Cerebellar nuclear complex (tissue), 1 donor: Measurements from ENCODE around the gene PDE11A.
A peak's percentile ranks its signal among the peaks of the same experiment; 100 is the strongest.

ENCODE experiments used
- DNase-seq, 2 experiments: peaks; one replicate each; lab custom pipeline; 2025; lab: John Stamatoyannopoulos, UW

The PDE11A gene

DNA sequence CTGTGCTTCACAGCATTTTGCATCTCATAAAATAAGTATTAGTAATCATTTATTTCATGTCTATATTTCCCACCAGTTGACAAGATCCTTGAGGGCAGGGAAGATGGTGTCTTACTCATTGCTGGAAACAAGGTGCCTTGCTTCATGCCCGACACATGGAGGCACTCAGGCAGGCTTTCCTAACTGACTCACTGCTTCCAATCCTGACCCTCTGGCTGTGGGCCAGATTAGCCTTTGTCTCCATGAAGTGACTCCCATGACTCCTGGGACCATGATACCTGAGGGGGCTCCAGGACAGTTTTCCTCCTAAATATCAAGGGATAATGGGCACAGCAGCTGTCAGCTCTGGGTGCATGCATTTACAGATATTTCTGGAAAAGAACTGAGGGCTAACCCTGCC is 405.0 kb downstream of the PDE11A start:
- no peak for DNase-seq

DNA sequence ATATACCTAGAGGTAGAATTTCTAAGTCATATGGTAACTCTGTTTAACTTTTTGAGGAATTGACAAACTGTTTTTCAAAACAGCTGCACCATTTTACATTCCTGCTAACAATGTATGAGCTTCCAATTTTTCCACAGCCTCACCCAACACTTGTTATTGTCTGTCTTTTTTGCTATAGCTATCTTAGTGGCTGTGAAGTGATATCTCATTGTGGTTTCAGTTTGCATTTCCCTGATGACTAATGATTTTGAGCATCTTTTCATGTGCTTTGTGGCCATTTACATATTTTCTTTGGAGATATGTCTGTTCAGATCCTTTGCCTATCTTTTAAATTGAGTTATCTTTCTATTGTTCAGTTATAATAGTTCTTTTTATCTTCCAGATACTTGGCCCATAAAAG is 406.2 kb downstream of the PDE11A start:
- no peak for DNase-seq

DNA sequence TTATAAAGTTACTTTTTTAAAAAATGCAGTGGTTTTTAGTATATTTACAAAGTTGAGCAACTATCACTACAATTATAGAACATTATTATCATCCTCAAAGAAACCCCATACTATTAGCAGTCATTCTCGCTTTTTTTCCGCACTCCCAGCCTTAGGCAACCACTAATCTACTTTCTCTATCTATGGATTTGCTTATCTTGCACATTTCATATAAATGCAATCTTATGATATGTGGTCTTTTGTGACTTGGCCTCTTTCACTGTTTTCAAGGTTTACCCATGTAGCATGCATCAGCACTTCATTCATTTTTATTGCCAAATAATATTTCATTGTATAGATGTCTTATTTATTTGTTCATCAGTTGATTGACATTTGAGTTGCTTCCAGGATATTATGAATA is 406.6 kb downstream of the PDE11A start:
- DNase-seq: no peak

DNA sequence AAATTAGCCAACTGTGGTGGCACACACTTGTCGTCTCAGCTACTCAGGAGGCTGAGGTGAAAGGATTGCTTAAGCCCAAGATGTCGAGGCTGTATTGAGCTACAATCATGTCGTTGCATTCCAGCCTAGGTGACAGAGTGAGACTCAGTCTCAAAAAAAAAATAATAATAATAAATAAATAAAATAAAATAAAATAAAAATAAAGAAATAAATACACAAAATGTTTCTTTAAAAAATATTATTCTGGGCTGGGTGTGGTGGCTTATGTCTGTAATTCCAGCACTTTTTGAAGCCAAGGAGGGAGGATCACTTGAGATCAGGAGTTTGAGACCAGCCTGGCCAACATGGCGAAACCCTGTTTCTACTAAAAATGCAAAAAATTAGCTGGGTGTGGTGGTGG is 407.2 kb downstream of the PDE11A start:
- no peak for DNase-seq

DNA sequence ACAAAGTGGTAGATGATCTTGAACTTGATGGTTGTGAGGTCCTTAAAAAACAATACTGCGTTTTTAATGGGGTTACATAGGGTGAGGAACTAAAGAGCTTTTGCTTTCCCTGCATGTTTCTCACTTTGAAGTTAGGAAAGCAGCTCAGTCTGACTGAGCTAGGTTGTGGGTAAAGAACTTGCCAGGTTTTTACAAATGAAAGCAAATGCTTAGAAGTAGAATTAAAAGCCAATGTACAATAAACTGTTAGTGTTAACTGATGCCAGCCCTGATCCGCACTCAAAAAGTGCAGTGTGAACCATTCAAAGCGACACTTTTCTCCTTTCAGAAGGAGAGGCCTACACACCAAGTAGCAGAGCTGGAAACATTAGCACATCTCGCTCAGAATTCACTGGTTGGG is 409.7 kb downstream of the PDE11A start:
- no peak for DNase-seq

DNA sequence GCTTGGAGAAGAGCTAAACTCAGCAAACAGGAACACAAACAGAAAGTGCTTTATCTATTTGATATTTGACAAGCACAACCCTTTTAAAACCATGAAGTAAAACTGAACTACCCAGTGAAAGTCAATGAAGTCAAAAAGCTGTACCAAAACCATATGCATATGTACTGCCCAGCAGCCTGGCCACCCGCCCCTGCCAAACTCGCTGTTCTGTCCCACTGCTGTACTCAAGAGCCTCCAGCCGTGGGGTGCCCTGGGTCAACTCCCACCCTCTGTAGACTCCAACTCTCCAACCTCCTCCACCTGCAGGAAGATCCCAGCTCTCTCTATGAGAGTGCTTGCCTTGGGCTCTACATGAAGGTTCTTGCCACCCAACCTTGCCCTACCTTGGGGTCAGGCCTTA is 411.8 kb downstream of the PDE11A start:
- DNase-seq: no peak

DNA sequence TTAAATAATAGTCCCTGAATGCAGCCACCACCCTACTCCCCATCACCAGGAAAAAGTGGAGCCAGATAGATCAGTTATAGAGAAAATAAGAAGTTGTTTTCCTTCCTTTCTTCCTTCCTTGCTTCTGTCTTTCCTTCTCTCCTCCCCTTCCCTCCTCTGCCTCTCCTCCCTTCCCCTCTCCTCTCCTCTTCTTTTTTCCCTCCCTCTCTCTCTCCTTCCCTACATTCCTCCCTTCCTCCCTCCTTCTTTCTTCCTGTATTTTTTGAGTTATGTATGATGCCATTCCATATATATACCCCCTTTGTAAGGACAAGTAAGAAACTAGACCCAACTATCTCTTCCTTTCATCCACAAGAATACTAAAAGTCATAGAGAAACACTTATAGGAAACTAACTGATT is 414.3 kb downstream of the PDE11A start:
- no peak for DNase-seq

DNA sequence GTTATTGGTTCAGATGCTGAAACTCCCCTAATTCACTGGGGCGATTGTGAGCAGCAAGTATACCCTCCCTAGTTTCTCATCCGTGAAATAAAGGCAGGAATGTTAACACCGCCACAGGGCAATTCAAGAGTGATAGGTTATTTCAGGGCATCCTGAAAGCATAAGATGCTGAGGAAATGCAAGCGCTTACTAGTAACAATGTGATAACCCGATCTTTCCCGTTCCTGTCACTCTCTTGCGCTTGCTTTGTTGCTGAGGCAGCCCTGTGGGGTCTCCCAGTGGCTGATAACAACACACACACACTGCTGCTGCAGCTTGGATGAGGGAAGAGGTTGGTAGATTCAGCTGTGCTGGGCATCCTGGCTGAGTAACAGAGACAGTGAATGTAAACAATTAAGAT is 420.7 kb downstream of the PDE11A start:
- DNase-seq: no peak

DNA sequence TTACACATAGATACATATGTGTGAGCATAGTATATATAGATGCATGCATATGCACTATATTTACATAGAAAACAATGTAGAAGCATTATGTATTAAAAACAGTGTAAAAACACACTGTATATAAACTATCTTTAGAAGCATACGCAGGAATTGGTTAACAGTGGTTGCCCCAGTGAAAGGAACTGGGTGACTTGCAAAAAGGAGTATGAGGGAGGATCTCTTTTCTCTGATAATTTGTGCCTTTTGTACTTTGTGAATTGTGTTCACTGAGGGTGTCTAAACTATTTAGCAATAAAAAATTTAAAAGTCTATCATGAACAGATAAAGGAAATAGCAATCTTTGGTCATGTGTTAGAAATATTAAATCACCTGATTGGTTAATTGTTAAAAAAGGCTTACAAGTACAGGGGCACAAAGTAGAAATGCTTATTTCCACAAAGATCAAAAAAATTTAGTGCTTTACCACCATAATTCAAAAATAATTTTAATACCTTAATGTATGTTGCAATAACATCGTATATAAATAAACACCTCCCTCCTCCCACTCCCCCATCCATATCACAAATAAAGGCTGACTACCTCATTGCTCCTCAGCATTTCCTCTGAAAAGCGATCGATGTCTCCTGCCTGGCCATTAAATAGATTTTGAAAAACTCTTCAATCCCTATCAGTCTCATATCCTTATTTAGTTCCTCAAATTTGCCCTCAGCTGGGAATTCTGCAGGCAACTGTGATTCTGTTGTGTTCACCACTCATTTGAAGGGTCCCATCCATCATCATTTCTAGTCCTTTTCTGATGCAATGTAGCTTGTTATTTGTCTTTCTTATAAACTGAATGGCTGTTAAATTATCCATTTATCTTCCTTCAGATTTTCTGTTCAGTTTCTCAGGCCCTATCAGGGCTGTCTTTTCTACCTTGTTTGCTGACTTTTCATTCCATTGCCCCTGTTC is 422.7 kb downstream of the PDE11A start:
- DNase-seq: no peak

DNA sequence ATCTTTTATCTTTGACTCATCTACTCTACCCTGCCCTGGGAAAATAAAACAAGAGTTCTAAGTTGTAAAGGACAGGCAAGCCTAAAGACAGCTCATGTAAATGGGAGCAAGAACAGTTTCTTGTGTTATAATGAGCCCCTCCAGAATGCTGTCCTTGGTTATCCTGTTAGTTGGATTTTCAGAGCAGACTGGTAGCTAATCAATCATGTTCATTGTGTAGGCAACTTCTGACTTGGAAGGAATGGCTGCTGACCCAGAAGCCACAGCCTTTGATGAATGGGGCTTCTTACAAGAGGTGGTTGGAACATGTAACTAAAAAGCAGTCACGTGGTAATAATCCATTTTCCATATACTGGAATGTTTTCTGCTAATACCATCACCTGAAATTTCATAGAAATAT is 425.8 kb downstream of the PDE11A start:
- DNase-seq: no peak

DNA sequence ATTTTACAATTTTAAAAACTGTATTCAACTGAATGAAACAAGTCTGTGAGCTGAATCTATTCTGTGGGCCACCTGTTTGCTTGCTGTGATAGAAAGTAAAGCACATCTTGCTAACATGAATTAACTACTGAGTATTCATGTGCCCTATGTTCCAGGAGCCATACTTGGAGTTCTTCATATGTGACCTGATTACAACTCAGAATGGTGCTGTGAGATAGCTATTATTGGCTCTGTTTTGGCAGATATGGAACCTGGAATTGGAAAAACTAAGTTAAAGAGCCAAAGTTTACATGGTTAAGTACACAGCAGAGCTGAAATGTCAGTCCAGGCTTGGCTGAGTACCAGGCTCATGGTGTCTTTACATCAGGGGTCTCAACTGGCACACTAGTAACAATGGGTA is 426.3 kb downstream of the PDE11A start:
- no peak for DNase-seq

DNA sequence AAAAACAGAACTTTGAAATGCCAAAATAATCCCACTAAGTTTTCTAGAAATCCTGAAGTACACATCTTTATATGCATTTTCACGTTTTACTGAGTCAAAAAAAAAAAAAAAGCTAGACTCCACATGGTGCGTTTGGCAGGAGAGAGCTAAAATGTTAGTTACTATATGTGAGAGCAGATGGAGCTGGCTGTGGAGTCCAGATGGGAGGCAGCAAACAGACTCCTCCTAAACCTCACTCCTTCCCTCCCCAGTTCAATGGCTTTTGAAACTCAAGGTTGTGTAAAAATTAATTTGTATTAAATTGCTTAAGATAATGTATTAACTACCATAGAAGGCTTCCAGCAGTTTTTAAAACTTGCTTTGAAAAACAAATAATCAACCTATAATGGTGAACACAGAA is 431.2 kb downstream of the PDE11A start:
- peak in 1 of 2 experiments; percentile 8 for DNase-seq

DNA sequence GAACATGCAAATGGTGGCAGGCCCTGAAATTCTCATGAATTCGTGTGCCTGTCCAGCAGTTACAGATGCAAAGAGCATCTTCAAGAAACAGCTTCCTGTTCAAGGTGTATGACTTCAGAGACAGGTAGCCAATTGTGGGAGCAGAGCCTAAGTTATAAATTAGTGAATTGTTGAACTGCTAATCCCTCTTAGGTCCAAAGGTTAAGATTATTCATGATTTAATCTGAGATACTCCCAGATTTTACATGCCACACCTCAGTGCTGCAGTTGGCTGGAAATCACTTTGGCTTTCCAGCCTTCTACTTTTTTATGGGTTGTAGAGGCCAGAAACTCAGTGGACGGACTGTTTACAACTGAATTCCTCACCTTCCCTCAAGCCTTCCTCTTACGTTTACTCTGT is 432.2 kb downstream of the PDE11A start:
- no peak for DNase-seq

DNA sequence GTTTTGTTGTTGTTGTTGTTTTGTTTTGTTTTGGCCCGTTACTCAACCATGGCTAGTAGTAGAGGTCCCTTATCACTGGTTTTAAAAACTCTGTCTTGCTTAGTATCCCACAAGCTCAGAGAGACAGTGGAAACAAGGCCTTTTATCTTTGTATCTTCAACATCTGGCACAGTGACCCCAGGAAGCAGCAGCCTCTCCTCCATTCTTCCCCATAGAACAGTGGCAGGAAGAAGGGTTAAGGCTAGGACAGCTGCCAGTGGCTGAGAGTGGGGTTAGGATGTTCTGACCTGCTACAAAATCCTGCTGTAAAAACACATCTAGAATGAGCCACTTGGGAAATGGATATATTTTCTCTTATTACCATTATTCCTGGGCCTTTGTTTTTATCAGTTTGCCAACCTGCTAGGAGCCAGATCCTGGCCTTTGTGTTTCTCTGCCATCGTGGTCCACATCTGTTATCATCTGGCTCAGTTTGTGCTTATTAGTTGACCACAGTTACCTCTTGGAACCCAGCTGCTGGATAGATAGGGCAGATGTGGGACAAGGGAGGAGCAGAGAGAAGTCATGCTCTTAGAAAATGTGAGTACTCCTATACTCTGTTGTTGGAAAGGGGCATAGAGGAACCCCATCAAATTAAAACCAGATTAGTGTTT is 433.2 kb downstream of the PDE11A start:
- no peak for DNase-seq

DNA sequence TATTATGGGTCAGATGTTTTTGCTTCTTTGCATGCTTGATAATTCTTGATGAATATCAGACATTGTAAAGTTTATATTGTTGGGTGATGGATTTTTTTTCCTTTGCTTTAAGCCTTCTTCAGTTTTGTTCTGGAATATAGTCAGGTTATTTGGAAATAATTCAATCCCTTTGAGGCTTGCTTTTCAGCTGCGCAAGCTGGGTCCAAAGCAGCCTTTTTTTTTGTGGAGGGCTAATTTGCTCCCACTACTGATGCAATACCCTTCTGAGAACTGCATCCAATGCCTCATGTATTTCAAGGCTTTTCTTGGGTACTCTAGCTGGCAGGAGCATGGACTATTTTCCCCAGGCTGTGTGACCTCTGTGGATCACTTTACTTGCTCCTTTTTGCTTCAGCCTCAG is 434.1 kb downstream of the PDE11A start:
- no peak for DNase-seq

DNA sequence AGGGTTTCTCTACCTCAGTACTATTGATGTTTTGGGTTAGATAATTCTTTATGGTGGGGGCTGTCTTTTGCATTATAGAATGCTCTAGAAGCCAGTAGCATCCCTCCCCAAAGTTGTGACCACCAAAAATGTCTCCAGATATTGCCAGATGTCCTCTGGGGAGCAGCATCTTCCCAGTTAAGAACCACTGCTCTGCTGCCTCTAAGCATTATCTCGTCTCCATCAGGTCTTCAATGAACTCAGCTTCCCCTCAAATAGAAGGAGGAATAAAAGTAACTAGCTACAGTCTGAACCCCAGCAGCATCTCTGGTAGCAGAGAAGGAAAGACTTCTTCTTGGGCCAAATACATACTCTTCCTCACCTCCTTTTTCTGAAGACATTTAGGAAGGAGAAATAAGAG is 435.9 kb downstream of the PDE11A start:
- no peak for DNase-seq

DNA sequence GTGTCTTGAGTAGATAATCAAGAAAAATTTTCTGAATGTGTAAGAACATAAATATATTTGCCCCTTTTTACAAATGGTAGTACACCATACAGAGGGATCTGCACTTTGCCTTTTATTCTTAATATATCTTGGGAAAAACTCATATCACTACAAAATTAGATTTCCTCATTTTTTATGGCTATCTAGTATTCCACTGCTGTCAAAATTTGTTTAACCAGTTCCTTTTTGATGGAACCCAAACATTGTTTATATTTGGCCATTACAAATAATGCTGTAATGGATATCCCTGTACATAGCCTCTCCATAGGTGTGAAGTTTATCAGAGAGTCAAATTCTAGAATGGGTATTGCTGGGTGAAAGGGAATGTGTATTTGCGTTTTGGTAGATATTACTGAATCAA is 436.9 kb downstream of the PDE11A start:
- DNase-seq: no peak

DNA sequence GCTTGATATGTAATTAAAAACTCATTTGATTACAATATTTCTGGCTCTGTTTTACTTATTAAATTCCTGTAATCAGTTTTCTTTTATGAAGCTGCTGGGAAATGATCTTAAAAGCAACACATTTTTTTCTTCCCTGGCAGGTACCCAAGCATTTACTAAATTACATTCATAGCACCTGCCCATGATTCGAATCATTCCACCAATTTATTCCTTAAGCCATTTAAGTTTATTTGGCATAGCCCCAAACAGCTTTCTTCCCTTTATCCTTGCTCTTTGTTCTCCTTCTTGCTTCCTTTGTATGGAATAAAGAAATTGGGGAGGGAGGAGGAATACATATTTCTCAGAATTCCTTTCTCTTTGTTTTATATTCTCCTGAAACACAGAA is 438.7 kb downstream of the PDE11A start:
- no peak for DNase-seq

DNA sequence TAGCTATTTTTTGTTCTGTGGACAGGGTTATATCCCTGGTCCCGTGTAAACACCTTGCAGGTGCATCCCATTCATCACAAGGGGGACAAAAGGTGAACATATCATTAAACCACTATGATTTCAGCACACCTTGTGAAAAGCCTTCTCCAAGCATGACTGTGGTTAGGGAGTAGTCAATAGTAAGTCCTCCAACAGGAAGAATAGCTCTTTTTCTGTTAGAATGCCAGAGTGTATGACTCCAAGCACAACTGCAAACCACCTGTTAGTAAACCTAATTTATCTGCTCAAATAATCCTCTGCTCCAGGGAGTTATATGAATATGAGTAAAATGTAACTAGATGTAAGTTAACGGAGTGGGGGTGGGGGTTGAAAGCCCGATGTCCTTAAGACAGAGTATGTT is 439.5 kb downstream of the PDE11A start:
- DNase-seq: no peak

DNA sequence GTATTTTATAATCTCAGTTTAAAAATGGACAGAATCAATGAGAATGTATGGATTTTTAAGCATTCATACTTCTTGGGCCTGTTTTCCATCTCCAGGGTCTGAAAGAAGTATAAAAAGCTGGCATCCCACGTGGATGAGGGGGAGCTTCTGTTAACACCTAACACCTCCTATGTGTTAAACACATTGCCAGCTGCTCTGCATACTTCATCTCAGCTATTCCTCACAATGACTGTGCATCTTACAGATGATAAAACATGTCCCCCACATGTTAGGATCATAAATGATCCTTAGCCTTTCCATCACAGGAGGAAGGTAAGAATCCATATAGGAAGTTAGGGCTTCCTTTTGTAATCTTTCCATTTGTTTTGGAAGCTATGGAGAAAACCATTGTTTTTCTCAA is 440.9 kb downstream of the PDE11A start:
- DNase-seq: no peak

DNA sequence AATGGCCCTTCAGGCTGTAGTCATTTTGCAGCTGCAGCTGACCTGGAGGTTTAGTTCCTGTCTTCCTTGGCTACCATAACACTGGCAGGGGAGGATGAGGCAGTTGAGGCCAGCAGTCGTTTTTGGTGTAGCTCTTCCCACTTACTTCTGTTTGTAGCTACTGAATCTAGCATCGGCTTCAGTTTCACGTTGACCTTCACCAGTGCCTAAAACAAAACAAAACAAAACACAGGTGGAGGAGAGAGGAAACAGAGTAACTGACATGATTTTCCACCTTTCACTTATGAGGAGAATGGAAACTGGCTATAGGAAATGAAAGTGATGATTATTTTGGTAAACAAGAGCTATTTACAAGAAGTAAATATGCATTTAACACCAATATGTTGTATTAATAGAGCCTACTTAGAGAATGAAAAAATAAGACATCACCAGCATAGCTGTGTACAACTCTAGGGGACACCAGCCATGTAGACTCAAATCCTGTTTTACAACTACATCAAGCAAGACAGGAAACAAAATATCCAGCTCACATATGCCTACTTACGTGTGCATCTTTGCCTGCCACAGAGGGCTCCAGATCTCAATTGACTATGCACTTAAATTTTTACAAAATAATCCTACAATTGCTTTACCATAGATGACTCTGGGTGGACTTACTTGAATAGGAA is 443.1 kb downstream of the PDE11A start:
- DNase-seq: no peak

DNA sequence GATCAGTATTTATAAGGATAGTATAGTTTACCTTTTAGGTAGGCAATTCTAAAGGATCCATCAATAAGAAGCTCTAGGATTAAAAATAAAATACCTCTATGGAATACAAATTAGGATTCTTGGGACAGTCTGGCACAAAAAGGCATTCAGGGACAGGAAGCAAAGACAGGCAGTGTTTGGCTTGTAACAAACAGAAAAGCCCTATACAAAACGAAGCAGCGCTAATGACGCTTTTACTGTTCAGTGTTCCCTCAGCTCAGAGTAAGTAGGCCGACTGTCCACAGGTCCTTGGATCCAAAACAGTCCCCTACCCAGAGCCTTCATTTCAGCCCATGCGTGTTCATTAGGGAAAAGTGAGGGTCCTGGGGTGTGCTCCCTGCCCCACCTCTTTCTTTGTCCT is 443.7 kb downstream of the PDE11A start:
- no peak for DNase-seq
